ENCODE data around the gene NLRP9.

Gene NLRP9

GRCh38 chr19:55690769-55691545 lies 47.2 kb downstream of the NLRP9 start:
- DNase-seq (ENCODE audit: low read depth) = no peak
- TF ChIP-seq CTCF (conservative IDR thresholded peaks at IDR 0.05; ENCODE audit: low read depth, low read length) = no peak
- H3K4me3 ChIP-seq (ENCODE audit: low read depth, low read length) = no peak overlapping the region

- no peak for DNase-seq (ENCODE audit: low read depth)
- H3K4me3 ChIP-seq (ENCODE audit: low read depth, low read length) = no peak overlapping the region
- TF ChIP-seq CTCF (conservative IDR thresholded peaks at IDR 0.05; ENCODE audit: low read depth, low read length) = no peak
Observed at GRCh38 chr19:55690109-55690768, 48.0 kb downstream of the NLRP9 start.

GRCh38 chr19:55689411-55690108 lies 48.6 kb downstream of the NLRP9 start:
- H3K4me3 ChIP-seq (ENCODE audit: low read depth, low read length) = no peak overlapping the region
- no peak for TF ChIP-seq CTCF (conservative IDR thresholded peaks at IDR 0.05; ENCODE audit: low read depth, low read length)
- DNase-seq (ENCODE audit: low read depth) = no peak

- no peak for TF ChIP-seq CTCF (conservative IDR thresholded peaks at IDR 0.05; ENCODE audit: low read depth, low read length)
- DNase-seq (ENCODE audit: low read depth) = no peak
- no peak overlapping the region for H3K4me3 ChIP-seq (ENCODE audit: low read depth, low read length)
Observed at GRCh38 chr19:55688422-55689218, 49.6 kb downstream of the NLRP9 start.

- no peak for TF ChIP-seq CTCF (conservative IDR thresholded peaks at IDR 0.05; ENCODE audit: low read depth, low read length)
- no peak for DNase-seq (ENCODE audit: low read depth)
Observed at GRCh38 chr19:55687281-55688201, 50.7 kb downstream of the NLRP9 start.

More at GRCh38 chr19:55687281-55688201, 50.7 kb downstream of the NLRP9 start:
- H3K4me3 ChIP-seq (ENCODE audit: low read depth, low read length) = no peak overlapping the region

Measured in choroid plexus epithelial cell (primary cell).